Measurements from ENCODE around the gene HCN4. TPM values are rescaled to one million over a fixed set of nuclear protein-coding genes. Genes with fewer than 3 reads are reported as not detected.

The HCN4 gene
- total and polyA plus RNA-seq, 2 donors: 0.05 to 0.07 TPM

DNA sequence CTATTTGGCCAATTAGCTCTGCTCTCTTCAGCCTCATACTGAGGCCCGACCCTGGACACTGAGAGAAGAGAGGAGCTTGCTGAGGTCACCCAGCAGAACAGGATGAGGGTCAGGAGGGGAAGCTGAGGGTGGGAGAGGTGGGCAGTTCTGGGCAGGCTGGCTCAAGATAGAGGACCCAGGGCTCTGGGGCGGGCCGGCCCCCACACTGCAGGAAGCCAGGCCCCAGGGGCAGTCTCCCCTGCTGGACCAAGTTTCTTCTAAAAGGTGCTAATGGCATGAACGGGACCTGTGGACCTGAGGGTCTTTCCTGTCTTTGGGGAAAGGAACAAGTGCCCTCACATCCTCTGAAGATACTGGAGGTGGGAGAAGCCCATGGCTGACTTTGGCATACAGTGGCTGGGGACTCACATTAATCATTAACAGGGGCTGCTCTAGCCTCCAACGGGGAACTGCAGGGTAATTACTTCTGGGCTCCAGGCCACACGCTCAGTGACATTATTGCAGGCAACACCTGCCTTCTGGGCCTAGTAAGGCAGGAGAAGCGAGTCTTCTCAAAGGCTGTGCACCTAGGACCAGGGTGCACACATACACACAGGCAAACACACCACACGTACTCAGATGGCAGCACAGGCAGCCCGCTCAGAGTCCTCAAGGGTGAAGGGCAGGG, 10.6 kb downstream of the HCN4 start:
- Histone ChIP-seq H3K27me3 (ENCODE audit: control insufficient read depth in 2 of 2, insufficient read depth in 1 of 2, low read length in 1 of 2) (peaks cover 0 to 2% of the 10 kb centered on the region in 2 donors), H3K36me3 (ENCODE audit: control insufficient read depth in 2 of 2, insufficient read depth in 2 of 2, low read length in 1 of 2) (no peaks in the 10 kb centered on the region), H3K27ac (ENCODE audit: low read depth in 1 of 2, low read length in 1 of 2) (no peak overlapping the region), H3K9me3 (ENCODE audit: control insufficient read depth in 2 of 2, insufficient read depth in 1 of 2, low read length in 1 of 2) (no peaks in the 10 kb centered on the region), H3K4me3 (ENCODE audit: low read length in 2 of 2) (no peak overlapping the region), H3K4me1 (ENCODE audit: control insufficient read depth in 2 of 2, insufficient read depth in 2 of 2, low read length in 2 of 2) (no peaks in the 10 kb centered on the region)
- 82% methylated on average over 9 of the region's 9 CpGs for WGBS
- DNase-seq (ENCODE audit: low read depth in 6 of 9, low spot score in 9 of 9): no peak

GRCh38 chr15:73355612-73356265, 13.0 kb downstream of the HCN4 start:
- 84% methylated on average over 6 of the region's 6 CpGs for WGBS
- no peak for DNase-seq (ENCODE audit: low read depth in 6 of 9, low spot score in 9 of 9)
- no peaks in the 10 kb centered on the region for H3K9me3 ChIP-seq (ENCODE audit: control insufficient read depth in 2 of 2, insufficient read depth in 1 of 2, low read length in 1 of 2)
- no peaks in the 10 kb centered on the region for H3K36me3 ChIP-seq (ENCODE audit: control insufficient read depth in 2 of 2, insufficient read depth in 2 of 2, low read length in 1 of 2)
- no peaks in the 10 kb centered on the region for H3K27me3 ChIP-seq (ENCODE audit: control insufficient read depth in 2 of 2, insufficient read depth in 1 of 2, low read length in 1 of 2)
- no peak overlapping the region for H3K4me3 ChIP-seq (ENCODE audit: low read length in 2 of 2)
- no peak overlapping the region for H3K27ac ChIP-seq (ENCODE audit: low read depth in 1 of 2, low read length in 1 of 2)
- no peaks in the 10 kb centered on the region for H3K4me1 ChIP-seq (ENCODE audit: control insufficient read depth in 2 of 2, insufficient read depth in 2 of 2, low read length in 2 of 2)

DNA sequence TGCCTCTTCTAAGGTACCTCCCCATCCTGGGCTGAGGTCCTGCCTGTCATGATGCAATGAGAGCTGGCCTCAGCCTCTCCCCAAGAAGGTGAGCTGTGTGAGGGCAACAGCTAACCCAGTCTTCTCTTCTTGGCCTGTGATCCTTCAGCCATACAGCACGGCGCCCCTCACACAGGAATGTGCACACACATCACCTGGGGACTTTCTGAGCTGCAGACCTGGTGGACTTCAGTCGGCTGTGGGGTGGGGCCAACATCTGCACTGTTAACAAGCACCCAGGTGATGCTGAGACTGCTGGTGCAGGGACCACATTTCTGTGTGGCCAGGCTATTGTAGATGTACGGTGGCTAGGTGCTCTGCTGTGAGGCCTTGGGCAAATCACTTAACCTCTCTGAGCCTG, 14.5 kb downstream of the HCN4 start:
- no peaks in the 10 kb centered on the region for H3K36me3 ChIP-seq (ENCODE audit: control insufficient read depth in 2 of 2, insufficient read depth in 2 of 2, low read length in 1 of 2)
- H3K4me1 ChIP-seq (ENCODE audit: control insufficient read depth in 2 of 2, insufficient read depth in 2 of 2, low read length in 2 of 2): no peaks in the 10 kb centered on the region
- WGBS: 93% methylated on average over 4 of the region's 4 CpGs
- H3K9me3 ChIP-seq (ENCODE audit: control insufficient read depth in 2 of 2, insufficient read depth in 1 of 2, low read length in 1 of 2): no peaks in the 10 kb centered on the region
- DNase-seq (ENCODE audit: low read depth in 6 of 9, low spot score in 9 of 9): no peak
- no peak overlapping the region for H3K4me3 ChIP-seq (ENCODE audit: low read length in 2 of 2)
- no peaks in the 10 kb centered on the region for H3K27me3 ChIP-seq (ENCODE audit: control insufficient read depth in 2 of 2, insufficient read depth in 1 of 2, low read length in 1 of 2)
- H3K27ac ChIP-seq (ENCODE audit: low read depth in 1 of 2, low read length in 1 of 2): no peak overlapping the region

GRCh38 chr15:73353734-73354133, 15.0 kb downstream of the HCN4 start:
- Histone ChIP-seq H3K27ac (ENCODE audit: low read depth in 1 of 2, low read length in 1 of 2) (no peak overlapping the region), H3K9me3 (ENCODE audit: control insufficient read depth in 2 of 2, insufficient read depth in 1 of 2, low read length in 1 of 2) (no peaks in the 10 kb centered on the region), H3K4me3 (ENCODE audit: low read length in 2 of 2) (no peak overlapping the region), H3K36me3 (ENCODE audit: control insufficient read depth in 2 of 2, insufficient read depth in 2 of 2, low read length in 1 of 2) (no peaks in the 10 kb centered on the region), H3K4me1 (ENCODE audit: control insufficient read depth in 2 of 2, insufficient read depth in 2 of 2, low read length in 2 of 2) (no peaks in the 10 kb centered on the region), H3K27me3 (ENCODE audit: control insufficient read depth in 2 of 2, insufficient read depth in 1 of 2, low read length in 1 of 2) (no peaks in the 10 kb centered on the region)
- WGBS: 61% methylated on average over 3 of the region's 3 CpGs
- no peak for DNase-seq (ENCODE audit: low read depth in 6 of 9, low spot score in 9 of 9)

- H3K27ac ChIP-seq (ENCODE audit: low read depth in 1 of 2, low read length in 1 of 2): no peak overlapping the region
- no peaks in the 10 kb centered on the region for H3K9me3 ChIP-seq (ENCODE audit: control insufficient read depth in 2 of 2, insufficient read depth in 1 of 2, low read length in 1 of 2)
- H3K4me3 ChIP-seq (ENCODE audit: low read length in 2 of 2): no peak overlapping the region
- no peak for DNase-seq (ENCODE audit: low read depth in 6 of 9, low spot score in 9 of 9)
- WGBS: 89% methylated on average over 10 of the region's 10 CpGs
- no peaks in the 10 kb centered on the region for H3K4me1 ChIP-seq (ENCODE audit: control insufficient read depth in 2 of 2, insufficient read depth in 2 of 2, low read length in 2 of 2)
- H3K36me3 ChIP-seq (ENCODE audit: control insufficient read depth in 2 of 2, insufficient read depth in 2 of 2, low read length in 1 of 2): no peaks in the 10 kb centered on the region
- H3K27me3 ChIP-seq (ENCODE audit: control insufficient read depth in 2 of 2, insufficient read depth in 1 of 2, low read length in 1 of 2): no peaks in the 10 kb centered on the region
Measured at GRCh38 chr15:73352082-73352481, 16.7 kb downstream of the HCN4 start.

DNA sequence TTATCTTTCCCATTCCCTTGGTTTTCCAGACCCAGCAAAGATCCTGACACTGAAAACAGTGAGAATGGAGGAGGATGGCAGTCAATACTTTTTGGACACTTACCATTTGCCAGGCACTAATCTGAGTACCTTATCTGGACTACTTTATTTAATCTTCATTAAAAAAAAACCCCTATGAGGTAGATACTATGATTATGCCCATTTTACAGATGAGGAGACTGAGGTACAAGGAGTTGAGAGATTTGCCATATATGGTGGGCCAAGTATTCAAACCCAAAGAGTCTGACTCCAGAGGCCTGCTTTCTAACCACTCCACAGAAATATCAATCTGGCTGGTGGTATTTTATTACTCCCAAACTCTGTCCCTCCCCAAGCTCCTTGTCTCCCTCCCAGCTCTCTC, 19.6 kb downstream of the HCN4 start:
- no peak for DNase-seq (ENCODE audit: low read depth in 6 of 9, low spot score in 9 of 9)
- Histone ChIP-seq H3K9me3 (ENCODE audit: control insufficient read depth in 2 of 2, insufficient read depth in 1 of 2, low read length in 1 of 2) (no peaks in the 10 kb centered on the region), H3K4me3 (ENCODE audit: low read length in 2 of 2) (no peak overlapping the region), H3K36me3 (ENCODE audit: control insufficient read depth in 2 of 2, insufficient read depth in 2 of 2, low read length in 1 of 2) (no peaks in the 10 kb centered on the region), H3K27ac (ENCODE audit: low read depth in 1 of 2, low read length in 1 of 2) (no peak overlapping the region), H3K27me3 (ENCODE audit: control insufficient read depth in 2 of 2, insufficient read depth in 1 of 2, low read length in 1 of 2) (no peaks in the 10 kb centered on the region), H3K4me1 (ENCODE audit: control insufficient read depth in 2 of 2, insufficient read depth in 2 of 2, low read length in 2 of 2) (no peaks in the 10 kb centered on the region)

- WGBS: 27% methylated on average over 9 of the region's 9 CpGs
- no peaks in the 10 kb centered on the region for H3K27me3 ChIP-seq (ENCODE audit: control insufficient read depth in 2 of 2, insufficient read depth in 1 of 2, low read length in 1 of 2)
- no peaks in the 10 kb centered on the region for H3K36me3 ChIP-seq (ENCODE audit: control insufficient read depth in 2 of 2, insufficient read depth in 2 of 2, low read length in 1 of 2)
- no peaks in the 10 kb centered on the region for H3K4me1 ChIP-seq (ENCODE audit: control insufficient read depth in 2 of 2, insufficient read depth in 2 of 2, low read length in 2 of 2)
- peak; percentile 30 to 77 (median 60) for DNase-seq (ENCODE audit: low read depth in 6 of 9, low spot score in 9 of 9)
- H3K27ac ChIP-seq (ENCODE audit: low read depth in 1 of 2, low read length in 1 of 2): no peak overlapping the region
- no peaks in the 10 kb centered on the region for H3K9me3 ChIP-seq (ENCODE audit: control insufficient read depth in 2 of 2, insufficient read depth in 1 of 2, low read length in 1 of 2)
- H3K4me3 ChIP-seq (ENCODE audit: low read length in 2 of 2): no peak overlapping the region
Measured at GRCh38 chr15:73346735-73347312, 21.9 kb downstream of the HCN4 start.

DNA sequence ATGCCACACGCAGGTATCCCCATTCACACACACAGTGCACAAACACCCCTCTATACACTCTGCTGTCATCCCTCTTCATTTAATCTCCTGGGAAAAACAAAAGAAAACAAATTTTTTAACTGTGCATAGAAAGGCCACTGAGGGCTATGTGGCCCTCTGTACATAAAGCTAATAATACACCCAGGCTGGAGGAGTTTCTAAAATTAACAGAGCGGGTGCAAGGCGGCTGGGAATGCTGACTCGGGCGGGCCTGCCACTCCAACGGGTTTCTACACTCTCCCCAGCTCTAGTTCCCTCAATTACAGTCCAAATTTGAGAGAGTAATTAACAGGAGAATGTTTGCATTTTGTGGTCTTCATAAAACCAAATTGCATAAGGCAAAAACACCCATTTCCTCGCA, 23.1 kb downstream of the HCN4 start:
- Histone ChIP-seq H3K27ac (ENCODE audit: low read depth in 1 of 2, low read length in 1 of 2) (no peak overlapping the region), H3K4me3 (ENCODE audit: low read length in 2 of 2) (no peak overlapping the region), H3K4me1 (ENCODE audit: control insufficient read depth in 2 of 2, insufficient read depth in 2 of 2, low read length in 2 of 2) (no peaks in the 10 kb centered on the region), H3K9me3 (ENCODE audit: control insufficient read depth in 2 of 2, insufficient read depth in 1 of 2, low read length in 1 of 2) (no peaks in the 10 kb centered on the region), H3K36me3 (ENCODE audit: control insufficient read depth in 2 of 2, insufficient read depth in 2 of 2, low read length in 1 of 2) (no peaks in the 10 kb centered on the region), H3K27me3 (ENCODE audit: control insufficient read depth in 2 of 2, insufficient read depth in 1 of 2, low read length in 1 of 2) (no peaks in the 10 kb centered on the region)
- DNase-seq (ENCODE audit: low read depth in 6 of 9, low spot score in 9 of 9): no peak
- 90% methylated on average over 7 of the region's 7 CpGs for WGBS

GRCh38 chr15:73344056-73344455, 24.7 kb downstream of the HCN4 start:
- no peak for DNase-seq (ENCODE audit: low read depth in 6 of 9, low spot score in 9 of 9)
- Histone ChIP-seq H3K9me3 (ENCODE audit: control insufficient read depth in 2 of 2, insufficient read depth in 1 of 2, low read length in 1 of 2) (no peaks in the 10 kb centered on the region), H3K36me3 (ENCODE audit: control insufficient read depth in 2 of 2, insufficient read depth in 2 of 2, low read length in 1 of 2) (no peaks in the 10 kb centered on the region), H3K4me1 (ENCODE audit: control insufficient read depth in 2 of 2, insufficient read depth in 2 of 2, low read length in 2 of 2) (no peaks in the 10 kb centered on the region), H3K27ac (ENCODE audit: low read depth in 1 of 2, low read length in 1 of 2) (no peak overlapping the region), H3K27me3 (ENCODE audit: control insufficient read depth in 2 of 2, insufficient read depth in 1 of 2, low read length in 1 of 2) (no peaks in the 10 kb centered on the region), H3K4me3 (ENCODE audit: low read length in 2 of 2) (no peak overlapping the region)
- WGBS: 92% methylated on average over 3 of the region's 3 CpGs
